GM19328 (cell line): Measurements from ENCODE around the gene GIT1.

ENCODE experiments used
- ATAC-seq: cut with Tn5 transposase; IDR thresholded peaks from one replicate; pipeline ENCODE4 v1.9.1; 2021; ENCODE audit warnings: mild to moderate bottlenecking, moderate library complexity; ENCODE audit not compliant: unreplicated experiment

Gene GIT1

DNA sequence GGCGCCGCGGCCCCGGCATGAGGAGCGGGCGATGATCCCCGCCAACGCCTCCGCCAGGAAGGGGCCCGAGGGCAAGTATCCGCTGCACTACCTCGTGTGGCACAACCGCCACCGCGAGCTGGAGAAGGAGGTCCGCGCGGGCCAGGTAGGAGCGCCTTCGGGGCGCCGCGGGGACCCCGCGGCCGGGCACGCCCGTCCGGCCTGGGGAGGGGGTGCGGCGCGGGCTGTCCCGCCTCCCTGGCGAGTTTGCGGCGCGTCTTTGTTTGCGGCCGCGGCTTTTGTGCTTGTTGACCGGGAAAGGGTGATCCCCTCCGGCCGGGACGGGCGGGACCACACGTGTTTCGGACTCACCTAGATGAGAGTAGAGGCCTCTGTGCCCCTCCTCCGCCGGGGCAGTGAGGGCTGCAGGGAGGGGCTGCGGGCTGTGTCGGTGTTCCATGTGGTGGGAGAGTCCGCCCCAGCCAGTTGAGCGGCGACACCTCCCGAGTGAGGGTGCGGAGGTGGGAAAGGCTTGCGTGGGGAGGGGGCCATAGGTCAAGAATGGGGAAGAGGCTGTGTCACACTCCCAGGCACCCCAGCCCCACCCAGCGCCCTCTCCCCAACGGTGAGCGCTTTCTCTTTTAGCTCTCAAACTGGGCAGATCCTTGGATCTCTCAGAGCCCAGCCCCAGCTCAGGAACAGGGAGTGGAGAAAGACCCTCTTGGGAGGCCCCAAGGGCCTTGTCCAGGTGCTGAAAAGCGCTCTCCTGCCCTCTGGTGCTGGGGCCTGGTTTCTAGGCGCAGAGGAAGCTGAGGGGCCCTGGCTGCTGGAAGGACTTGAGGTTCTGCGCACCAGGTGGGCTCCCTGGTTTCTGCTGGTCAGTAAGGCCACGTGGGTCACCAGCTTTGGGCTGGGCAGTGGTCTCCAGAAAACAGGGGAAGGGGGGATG, 4.4 kb upstream of the GIT1 start:
- no peak for ATAC-seq

DNA sequence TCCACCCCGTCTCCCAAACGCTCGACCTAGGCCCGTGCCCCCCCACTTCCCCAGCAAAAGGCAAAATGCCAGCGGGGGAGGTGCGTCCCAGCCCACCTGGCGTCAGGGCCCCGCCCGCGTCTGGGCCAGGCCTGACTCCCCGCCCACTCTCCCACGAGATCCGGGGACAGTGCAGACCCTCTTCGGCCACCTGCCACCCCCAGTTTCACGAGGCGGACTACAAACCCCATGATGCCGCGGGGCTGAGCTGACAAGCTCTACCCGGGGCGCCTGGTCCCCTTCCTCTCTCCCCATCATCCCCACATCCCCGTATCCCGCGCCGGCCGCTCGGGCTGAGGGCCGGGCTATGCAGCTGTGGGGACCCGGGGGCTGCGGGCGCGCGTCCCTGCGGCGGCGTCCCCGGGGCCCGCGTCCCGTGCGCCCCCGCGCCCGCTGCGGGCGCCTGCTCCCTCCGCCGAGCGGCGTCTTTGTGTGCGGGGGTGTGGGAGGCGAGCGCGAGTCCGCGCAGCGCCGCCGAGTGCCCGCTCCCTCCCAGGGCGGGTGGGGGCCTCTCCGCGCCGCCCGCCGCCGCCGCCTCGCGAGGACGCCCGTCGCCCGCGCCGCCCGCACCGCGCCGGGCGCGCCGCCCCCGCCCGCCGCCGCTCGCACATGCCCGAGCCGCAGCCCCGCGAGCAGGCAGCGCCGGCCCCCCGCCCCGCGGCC, 3.6 kb upstream of the GIT1 start, which contains the start of gene ANKRD13B:
Gene ANKRD13B, plus strand, starts transcription at position 283 of the 702 bp plus-strand sequence. CDS start 490 bp downstream, outside the sequence.
- ATAC-seq: no peak

DNA sequence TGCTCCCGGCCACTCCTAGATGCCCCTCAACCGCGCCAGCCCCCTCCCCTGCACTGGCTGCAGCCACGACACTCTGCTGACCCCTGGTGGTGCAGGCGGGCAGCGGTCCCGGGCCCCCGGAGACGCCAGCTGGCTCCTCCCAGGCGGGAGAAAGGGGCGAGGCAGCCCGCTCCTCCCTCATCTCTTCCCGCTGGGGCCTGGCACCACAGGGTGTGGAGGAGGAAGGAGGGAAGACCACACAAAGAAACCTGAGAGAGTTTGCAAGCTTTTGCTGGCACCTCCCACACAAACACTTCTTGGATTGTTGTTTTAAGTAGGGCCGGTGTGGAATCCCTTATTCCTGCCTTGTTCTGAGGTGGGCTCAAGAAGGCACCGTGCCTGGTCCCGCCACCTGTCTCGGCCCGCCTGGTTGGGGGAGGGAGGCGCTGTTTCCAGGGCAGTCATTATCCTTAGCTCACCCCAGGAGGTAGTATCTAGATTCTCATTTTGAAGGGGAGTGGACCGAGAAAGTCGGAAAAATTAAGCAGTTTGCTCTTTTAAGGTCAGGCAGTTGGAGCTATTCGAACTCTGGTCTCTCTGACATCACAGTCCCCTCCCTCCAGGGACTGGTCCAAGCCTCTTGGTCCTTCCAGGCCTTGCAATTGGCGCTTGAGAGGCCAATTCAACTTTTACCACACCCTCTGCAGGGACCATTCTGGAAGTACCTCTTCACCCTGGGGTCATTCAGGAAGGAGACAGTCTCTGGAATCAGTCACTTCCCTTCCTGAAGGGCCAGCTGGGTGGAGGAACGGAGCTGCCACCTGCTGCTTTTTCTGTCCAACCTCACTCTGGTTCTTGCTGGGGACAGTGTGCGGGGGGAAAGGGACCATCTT, 2.5 kb upstream of the GIT1 start:
- no peak for ATAC-seq

DNA sequence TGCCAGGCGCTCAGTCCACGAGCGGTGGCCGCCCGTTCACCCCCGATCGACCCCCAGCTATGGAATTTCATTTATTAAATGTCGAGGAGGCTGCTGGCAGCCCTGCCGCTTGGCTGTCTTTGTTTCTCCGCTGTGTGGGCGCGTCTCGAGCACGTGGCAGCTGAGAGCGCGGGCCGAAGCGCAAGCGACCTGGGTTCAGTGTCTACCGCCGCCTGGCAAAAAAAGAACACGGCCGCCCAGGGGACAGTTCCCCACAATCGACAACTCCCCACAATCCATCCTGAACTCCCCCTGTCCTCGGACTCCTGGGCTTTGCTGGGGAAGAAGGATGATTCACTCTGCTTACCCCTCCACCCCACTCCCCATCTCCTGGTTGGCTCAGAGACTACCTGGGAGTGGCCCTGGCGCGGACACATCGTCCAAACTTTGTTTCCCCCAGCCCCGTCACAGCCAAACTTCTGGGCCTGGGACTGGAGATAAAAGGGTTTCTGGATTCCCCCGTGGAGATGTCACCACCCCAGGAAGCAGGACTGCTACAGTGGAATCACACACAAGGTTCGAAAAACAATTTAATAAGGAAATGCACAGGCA, 1.8 kb upstream of the GIT1 start:
- no peak for ATAC-seq

DNA sequence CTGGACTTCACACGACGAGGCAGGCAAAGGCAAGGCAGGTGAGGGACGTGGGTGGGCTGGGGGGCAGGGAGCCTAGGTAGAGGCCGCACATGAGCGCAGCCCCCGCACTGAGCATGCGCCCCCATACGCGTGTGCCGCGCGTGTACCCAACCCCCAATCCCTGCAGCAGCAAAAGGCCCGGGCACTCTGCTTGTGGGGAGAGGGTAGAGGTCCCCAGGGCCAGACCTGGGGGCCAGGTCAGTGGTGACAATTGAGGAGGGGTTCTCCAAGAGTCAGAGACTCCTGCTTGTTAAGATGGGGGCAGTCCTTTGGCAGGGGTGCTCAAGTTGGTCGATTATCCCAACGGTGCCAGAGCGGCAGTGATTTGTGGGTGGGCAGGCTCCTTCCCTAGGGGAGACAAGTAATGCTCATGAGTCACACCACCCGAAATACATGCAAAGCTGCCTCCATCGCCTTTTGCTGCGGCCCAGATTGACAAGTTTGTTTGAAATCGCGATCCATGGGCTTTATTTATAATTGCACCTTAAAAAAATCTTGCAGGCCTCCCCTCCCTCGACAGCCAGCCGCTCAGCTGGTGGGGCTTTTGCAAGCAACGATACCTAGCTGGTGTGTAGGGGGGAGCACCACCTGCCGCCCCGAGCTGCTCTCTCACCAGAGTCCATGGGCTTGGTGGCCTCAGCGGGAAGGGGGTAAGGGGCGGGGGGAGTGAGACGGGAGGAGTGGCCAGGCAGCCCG, 1.1 kb upstream of the GIT1 start:
- ATAC-seq: no peak

DNA sequence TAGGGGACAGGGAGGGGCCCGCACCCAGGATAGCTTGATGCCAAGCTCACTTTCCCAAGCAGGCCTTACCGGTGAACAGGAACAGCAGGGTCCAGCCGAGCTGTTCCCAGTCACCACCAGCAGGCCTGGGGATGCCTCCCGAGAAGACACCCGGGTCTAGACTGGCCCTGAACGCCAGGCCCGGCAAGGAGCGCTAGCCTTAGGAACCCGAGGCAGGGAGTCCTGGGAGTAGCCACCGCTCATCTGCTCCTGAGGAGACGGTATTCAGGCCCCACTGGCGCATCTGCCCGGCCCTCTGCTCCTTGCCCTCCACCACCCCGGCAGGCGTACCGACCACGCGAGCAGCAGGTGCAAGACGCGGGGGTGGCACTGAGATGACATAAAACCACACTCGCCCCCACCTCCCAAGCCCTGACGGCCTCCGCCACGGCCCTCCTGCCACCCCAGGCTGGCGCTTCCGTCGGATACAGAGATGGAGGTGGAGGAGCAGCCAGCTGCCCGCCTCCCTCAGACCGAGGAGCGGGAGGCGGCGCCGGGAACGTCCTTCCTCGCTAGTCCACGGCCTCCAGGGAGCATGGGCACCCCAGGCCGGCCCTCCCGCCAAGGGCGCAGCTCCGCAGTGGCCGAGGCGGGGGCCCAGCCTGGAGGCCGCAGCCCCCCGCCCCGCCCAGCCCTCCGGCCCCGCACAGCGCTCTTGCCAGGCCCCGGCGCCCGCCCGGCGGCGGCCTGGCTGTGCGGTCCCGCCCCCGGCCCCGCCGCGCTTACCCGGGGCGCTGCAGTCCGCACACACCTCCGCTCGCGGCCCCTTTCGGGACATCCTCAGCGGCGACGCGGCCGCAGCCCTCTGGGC, 661 bp downstream of the GIT1 start:
- no peak for ATAC-seq

DNA sequence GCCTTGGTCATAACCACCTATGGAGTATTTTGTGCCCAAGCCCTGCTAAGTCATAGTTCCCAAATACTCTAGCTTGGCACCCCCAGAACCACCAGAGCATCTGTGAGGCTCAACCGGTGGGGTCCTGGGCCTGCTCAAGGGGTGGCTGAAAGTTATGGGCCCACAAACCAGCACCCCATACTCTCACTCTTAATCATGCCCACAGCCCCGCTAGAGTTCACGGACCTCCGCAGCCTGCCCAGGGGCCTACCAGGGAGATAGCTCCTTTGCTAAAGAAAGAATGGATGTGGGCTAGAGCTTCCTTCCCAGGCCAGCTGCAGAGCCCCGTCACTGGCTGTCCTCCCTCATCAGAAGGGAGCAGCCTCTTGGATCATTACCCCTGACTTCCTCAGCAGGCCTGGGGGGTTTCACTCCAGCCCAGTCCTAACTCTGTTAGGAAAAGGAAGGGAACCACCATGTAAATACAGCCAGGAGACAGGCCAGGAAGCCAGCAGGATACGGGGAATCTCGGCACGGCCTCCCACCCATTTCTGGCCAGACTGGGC, 1.4 kb downstream of the GIT1 start:
- no peak for ATAC-seq

DNA sequence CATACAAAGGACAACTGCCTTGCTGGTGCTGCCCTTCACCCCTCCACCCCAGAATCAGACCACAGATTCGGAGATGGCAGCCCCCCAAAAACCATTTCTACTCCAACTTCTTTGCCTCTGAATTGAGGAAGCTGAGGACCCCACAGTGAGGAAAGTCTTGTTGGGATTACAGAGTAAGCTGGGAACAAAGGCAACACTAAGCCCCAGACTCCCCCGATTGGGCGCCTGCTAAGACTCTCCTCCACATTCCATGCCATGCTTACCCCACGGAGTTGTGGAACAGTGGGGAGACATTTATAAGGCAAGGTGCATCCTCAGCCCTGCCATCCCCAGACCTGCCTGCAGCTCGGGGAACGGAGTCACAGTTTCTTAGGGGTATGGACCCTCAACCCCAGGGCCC, 1.9 kb downstream of the GIT1 start:
- ATAC-seq: no peak

DNA sequence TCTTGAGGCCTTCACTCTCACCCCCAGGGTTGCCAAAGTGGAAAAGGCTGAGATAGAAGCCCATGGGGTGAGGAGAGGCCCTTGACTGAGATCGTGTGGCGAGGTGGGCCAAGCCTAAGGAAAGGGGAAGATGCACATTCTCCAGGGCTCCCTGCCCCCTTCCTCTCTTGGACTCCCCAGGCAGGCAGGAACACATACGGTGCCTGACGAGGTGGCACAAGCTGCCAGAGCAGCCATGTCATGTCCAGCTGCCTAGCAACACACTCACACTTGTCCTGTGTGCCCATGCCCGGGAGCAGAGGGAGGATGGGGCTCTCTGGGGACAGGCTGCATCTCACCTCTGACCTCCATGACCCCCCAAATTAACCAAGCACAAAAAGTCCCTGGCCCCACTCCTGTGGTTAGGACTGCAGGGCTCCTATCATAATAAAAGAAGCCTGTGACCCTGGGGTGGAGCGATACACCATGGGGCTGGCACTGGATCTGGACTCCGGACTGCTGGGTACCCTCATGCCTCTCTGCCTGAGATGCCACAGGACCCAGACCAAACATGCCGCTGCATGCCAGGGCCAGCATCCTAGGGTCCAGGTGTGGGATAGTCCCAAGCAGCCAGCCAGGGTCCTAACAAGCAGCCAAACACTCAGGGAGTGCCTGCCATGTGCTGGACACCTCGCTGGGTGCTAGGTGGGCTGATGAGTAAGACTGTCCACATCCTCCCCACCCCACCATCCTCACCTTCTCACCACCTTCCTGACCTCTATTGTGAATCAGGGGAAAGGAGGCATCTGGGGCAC, 2.6 kb downstream of the GIT1 start:
- no peak for ATAC-seq

DNA sequence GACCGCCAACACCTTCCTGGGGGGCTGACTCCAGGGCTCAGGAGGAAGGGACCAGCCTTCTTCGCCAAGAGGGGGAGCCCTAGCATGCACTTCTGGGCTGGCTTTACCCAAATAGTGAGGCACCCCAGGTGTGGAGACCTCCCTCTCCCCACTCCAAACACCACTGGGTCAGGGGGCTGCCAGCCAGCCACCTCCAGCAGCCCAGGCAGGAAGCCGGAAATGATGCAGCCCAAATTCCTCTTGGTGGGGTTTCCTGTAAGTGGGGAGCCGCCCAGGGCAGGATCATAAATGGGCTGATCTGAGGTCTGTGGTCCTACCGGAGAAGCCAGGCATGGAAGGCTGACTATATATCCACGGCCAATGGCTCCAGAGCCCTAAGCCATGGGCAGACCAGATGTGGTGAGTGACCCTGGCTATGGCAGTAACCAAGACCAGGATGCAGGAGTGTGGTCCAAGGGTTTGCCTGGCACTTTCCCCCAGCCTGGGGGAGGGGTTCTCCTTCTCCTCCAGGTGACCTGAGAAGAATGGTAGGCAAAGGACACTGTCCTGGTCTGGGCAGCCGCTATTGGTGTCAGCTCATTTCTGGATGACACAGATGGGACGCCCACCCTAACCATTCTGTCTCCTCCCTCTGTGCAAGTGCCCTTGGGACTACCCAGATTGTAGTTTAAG, 4.2 kb downstream of the GIT1 start:
- no peak for ATAC-seq

DNA sequence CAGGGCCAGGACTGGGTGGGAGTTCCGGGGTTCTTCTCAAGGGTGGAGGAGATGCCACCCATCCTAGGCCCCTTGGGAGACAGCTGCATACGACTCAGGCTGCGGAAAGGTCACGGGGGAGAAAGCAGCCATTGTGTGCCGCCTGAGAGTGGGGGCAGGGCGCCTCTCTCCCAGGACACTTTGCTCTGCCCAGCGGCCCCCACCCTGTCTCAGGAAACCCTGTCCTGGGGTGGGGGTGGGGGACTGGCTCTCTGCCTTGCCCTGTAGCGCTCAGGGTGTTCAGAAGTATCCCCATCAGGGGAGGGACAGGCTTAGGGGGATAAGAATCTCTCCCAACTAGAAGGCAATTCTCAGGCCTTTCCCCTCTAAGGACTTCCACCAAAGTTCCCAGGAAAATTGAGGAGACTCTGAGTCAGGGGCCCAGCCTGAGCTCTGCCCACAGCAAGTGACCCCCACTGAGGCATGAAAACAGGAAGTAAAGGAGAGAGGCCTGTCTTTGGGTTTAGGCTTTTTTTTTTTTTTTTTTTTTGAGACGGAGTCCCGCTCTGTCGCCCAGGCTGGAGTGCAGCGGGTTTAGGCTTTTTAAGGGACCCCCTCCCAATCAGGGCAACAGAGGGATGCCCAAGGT, 4.9 kb downstream of the GIT1 start:
- no peak for ATAC-seq

DNA sequence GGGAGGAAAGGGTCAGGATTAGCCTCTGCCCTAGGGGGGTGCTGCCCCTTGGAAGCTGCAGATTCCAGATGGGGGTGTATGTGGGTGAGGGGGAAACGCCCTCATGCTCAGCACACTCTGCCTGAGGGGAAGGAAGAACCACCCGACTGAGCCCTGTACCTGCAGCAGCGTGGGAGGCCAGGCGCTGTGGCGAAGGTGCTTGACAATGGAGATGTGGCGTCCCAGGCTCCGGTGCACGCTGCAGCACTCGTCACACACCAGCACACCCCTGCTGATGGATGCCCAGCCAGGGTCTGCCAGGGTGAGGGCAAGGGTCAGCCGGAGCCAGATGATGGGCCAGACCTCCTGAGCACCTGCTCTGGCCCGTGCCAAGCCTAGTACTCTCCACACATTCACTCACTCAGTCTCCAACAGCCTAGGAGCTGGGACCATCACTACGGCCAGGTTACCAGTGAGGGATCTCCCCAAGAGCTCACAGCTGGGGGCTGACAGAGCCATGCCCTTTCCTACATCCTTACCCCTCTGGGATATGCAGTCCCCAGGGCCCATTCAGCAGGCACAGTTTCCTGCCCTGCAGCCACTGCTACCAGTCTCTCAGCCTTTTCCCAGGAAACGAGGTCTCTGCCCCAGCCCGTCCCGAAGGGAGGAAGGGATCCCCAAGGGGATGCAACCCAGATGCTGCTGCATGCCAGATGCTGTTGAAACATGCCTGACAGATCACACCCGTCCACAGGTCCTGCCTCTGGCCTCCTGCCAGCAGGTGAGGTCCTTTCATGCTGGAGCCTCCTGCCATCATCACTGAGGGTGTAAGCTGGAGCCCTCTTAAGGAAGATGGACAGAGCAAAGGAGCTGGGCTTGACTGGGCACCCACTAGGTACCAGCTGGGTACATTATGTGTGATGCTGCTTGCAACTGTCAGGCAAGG, 5.9 kb downstream of the GIT1 start:
- ATAC-seq: no peak

DNA sequence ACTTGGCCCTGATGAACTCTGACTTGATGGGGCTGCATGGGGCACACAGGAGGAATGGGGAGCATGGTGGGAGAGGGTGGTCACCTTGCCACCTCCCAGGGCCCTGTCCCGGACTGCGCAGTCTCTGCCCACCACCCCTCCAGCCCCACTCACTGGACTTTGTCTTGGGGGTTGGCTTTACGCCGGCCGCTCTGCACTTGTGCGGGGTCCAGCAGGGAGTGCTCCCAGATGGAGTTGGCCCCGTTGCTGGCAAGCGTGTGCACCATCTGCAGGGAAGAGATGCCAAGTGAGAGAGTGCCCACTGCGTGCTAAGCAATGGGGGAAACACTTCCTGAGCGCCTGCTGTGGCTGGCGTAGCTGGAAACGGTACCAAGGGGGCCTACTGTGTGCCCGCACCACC, 6.7 kb downstream of the GIT1 start:
- no peak for ATAC-seq

DNA sequence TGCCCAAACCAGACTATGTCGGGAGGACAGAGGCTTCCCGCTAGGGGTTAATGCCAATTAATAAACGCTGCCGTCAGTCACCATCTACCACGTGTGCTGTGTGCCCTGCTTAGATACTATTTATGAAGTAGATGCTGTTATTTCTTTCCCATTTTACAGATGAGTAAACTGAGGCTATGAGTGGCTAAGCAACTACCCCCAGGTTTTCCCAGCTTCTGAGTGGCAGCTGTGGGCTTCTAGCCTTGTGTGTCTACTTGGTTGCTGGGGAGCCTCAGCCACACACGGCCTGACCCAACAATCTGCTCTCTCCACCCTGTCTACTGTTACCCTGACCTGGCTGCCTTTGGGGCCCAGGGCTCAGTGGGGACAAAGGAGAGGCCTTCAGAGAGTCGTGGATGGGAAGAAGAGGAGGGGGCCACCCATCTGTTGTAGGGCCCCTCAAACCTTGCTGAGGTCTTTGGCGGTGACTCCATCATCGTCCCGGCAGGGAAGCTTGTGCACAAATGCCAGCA, 7.1 kb downstream of the GIT1 start:
- ATAC-seq: no peak

DNA sequence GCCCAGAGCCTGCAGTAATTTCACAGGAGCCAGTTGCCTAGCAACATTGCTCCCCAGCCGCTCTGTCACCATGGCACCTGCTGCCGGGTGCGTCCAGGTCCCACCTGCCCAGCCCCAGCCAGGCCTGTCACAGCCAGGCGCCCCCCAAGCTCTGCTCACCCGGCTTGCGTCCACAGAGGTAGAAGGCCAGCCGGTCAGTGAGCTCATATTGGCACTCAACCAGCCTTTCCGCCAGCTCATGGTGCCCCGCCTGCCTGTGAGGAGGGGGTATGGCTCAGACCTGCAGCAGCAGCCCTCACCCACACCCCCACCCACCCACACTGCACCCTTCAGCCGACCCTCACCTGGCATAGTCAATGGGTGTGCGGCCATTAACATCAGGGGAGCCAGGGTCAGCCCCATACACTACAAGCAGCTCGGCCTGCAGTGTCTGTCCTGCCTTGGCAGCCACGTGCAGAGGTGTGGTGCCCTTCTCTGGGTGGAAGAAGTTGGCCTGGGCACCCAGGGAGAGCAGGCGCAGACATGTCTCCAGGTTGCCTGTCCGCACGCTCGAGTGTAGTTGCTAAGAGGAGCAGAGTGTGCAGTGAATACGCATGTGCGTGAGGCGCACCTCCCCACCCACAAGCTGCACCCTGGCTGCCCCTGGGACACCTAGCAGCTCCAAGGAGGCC, 7.7 kb downstream of the GIT1 start:
- no peak for ATAC-seq
